HG03135 (cell line): ENCODE results near the gene PCDHGB4.
A peak's percentile ranks its signal among the peaks of the same experiment; 100 is the strongest.
"Not testable (repeated sequence)": the region's sequence is repeated elsewhere in the genome, so short reads cannot be mapped to it uniquely, and the experiment has no call there.

Source experiments
- ATAC-seq: cut with Tn5 transposase; IDR thresholded peaks from one replicate; pipeline ENCODE4 v1.9.1; 2021; ENCODE audit warnings: mild to moderate bottlenecking, moderate library complexity; ENCODE audit not compliant: unreplicated experiment

PCDHGB4 gene

DNA sequence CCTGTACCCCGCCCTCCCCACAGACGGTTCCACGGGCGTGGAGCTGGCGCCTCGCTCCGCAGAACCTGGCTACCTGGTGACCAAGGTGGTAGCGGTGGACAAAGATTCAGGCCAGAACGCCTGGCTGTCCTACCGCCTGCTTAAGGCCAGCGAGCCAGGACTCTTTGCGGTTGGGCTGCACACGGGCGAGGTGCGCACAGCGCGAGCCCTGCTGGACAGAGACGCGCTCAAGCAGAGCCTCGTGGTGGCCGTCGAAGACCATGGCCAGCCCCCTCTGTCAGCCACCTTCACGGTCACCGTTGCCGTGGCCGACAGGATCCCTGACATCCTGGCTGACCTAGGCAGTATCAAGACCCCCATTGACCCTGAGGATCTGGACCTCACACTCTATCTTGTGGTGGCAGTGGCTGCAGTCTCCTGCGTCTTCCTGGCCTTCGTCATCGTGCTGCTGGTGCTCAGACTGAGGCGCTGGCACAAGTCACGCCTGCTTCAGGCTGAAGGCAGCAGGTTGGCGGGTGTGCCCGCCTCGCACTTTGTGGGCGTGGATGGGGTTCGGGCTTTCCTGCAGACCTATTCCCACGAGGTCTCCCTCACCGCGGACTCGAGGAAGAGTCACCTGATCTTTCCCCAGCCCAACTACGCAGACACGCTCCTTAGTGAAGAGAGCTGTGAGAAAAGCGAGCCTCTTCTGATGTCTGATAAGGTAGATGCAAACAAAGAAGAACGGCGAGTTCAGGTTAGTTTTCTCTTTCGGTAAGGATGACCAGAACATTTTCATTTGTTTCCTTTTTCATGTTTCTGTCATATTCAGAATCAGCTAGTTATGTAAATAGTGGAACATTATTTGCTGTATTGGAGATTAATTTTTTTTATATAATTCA, 21.2 kb upstream of the PCDHGB4 start:
- ATAC-seq, result no peak

DNA sequence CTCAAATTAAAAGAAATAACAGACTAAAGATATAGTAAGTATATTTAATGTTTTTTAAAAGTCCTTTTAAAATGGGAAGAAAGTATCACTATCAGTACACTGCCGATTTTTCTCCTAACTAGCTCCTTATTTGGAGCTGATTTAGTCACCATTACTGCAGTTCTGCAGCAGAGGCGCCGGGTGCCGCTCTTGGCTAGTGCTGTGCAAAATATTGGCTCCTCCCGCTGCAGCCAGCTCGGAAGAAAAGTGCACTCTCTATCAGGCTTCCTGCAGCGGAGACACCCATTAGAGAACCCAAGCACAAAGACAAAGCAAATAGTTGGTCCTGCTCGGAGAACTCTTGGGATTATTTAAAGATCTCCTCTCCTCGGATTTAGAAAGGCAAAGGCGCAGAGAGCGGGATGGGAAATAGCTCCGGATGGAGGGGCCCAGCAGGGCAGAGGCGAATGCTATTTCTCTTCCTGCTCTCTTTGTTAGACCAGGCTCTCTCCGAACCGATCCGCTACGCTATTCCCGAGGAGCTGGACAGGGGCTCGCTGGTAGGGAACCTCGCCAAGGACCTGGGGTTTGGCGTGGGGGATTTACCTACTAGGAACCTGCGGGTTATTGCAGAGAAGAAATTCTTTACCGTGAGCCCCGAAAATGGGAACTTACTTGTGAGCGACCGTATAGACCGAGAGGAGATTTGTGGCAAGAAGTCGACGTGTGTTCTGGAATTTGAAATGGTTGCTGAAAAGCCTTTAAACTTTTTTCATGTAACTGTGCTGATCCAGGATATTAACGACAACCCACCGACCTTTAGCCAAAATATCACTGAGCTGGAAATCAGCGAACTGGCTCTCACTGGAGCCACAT, 17.3 kb upstream of the PCDHGB4 start, which contains the start of gene PCDHGB3:
Gene PCDHGB3 (plus strand): TSS at position 249 of the 855 bp plus-strand sequence. CDS start 153 bp downstream, at position 402.
- ATAC-seq, result peak; percentile 75

DNA sequence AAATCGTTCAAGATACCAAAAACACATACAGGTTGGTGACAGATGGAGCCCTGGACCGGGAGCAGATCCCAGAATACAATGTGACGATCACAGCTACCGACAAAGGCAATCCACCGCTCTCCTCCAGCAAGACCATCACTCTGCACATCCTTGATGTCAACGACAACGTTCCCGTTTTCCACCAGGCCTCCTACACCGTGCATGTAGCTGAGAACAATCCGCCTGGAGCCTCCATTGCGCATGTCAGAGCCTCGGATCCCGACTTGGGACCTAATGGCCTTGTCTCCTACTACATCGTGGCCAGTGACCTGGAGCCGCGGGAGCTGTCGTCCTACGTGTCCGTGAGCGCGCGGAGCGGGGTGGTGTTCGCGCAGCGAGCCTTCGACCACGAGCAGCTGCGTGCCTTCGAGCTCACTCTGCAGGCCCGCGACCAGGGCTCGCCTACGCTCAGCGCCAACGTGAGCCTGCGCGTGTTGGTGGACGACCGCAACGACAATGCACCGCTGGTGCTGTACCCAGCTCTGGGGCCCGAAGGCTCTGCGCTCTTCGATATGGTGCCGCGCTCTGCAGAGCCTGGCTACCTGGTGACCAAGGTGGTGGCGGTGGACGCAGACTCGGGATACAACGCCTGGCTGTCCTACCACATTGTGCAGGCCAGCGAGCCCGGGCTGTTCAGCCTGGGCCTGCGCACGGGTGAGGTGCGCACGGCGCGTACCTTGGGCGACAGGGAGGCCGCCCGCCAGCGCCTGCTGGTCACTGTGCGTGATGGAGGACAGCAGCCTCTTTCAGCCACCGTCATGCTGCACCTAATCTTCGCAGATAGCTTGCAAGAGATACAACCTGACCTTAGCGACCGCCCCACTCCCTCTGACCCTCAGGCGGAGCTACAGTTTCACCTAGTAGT, 15.7 kb upstream of the PCDHGB4 start:
- no peak for ATAC-seq

DNA sequence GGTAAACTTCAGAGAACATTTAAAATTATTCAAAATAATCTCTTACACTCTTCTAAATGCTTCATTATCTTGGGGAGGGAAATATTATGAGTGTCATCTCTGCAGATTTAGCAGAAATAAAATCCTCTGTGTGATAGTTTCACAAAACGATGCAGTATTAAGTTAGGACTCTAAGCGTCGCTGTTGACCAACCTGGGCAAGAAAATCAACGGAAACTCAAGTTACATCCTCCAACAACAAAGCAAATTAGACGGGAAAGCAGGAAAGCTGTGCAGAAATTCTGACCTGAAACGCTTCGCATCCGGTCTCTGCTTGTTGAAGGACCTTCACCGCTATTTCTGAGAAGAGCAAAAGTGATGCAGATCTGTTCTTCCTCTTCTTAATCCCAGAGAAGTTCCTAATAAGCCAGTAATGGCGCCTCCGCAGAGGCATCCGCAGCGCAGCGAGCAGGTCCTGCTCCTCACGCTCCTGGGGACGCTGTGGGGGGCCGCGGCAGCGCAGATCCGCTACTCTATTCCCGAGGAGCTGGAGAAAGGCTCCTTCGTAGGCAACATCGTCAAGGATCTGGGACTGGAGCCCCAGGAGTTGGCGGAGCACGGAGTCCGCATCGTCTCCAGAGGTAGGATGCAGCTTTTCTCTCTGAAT, 13.7 kb upstream of the PCDHGB4 start, which contains the start of gene PCDHGA6:
Gene PCDHGA6 (plus strand): TSS at position 219 of the 645 bp plus-strand sequence. CDS start 193 bp downstream, at position 412.
- ATAC-seq, result no peak

DNA sequence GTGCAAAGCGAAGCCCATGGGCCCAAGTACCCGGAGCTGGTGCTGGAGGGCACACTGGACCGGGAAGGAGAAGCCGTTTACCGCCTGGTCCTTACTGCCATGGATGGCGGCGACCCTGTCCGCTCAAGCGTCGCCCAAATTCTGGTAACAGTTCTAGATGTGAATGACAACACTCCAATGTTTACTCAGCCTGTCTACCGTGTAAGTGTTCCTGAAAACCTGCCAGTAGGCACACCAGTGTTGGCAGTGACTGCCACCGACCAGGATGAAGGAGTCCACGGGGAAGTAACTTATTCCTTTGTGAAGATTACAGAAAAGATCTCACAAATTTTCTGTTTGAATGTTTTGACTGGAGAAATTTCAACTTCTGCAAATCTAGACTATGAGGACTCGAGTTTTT, 12.9 kb upstream of the PCDHGB4 start:
- no peak for ATAC-seq

DNA sequence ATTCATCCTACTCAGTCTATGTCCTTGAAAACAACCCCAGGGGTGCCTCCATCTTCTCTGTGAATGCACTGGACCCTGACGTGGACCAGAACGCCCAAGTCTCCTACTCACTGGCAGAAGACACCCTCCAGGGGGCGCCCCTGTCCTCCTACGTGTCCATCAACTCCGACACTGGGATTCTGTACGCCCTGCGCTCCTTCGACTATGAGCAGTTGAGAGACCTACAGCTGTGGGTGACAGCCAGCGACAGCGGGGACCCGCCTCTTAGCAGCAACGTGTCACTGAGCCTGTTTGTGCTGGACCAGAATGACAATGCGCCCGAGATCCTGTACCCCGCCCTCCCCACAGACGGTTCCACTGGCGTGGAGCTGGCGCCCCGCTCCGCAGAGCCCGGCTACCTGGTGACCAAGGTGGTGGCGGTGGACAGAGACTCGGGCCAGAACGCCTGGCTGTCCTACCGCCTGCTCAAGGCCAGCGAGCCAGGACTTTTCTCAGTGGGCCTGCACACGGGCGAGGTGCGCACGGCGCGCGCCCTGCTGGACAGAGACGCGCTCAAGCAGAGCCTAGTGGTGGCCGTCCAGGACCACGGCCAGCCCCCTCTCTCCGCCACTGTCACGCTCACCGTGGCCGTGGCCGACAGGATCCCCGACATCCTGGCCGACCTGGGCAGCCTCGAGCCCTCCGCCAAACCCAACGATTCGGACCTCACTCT, 11.9 kb upstream of the PCDHGB4 start:
- not testable (repeated sequence) for ATAC-seq

DNA sequence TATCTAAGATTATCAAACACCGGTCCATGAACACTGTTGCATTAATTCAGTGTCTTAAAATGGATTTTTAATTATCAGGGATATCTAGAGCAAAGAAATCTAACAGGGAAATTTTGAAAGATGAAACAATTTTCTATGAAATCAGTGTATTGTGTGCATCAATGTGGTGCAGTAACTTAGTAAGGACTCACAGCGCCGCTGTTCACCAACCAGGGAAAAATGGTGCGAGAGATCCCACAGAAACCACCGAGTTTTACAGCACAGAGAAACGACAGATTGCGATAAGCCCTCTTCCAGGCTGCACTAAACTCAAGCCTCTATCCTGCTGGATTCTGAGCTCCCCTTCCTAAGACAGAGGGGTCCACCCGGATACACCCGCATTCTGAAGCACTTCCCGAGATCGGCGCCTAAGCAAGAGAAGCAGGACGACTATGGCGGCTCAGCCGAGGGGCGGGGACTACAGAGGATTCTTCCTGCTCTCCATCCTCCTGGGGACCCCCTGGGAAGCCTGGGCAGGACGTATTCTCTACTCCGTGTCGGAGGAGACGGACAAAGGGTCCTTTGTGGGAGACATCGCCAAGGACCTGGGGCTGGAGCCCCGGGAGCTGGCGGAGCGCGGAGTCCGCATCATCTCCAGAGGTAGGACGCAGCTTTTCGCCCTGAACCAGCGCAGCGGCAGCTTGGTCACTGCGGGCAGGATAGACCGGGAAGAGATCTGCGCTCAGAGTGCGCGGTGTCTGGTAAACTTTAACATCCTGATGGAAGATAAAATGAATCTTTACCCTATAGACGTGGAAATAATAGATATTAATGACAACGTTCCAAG, 4.8 kb upstream of the PCDHGB4 start, which contains the start of gene PCDHGA7:
Gene PCDHGA7 (plus strand): TSS at position 274 of the 826 bp plus-strand sequence. CDS start 158 bp downstream, at position 432.
- no peak for ATAC-seq

DNA sequence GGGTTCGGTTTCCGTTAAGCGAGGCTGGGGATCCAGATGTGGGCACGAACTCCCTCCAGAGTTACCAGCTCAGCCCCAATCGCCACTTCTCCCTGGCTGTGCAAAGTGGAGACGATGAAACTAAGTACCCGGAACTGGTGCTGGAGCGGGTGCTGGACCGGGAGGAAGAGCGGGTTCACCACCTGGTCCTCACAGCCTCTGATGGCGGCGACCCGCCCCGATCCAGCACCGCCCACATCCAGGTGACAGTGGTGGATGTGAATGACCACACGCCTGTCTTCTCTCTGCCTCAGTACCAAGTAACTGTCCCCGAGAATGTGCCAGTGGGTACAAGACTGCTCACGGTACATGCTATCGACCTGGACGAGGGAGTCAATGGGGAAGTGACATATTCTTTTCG, 4.2 kb upstream of the PCDHGB4 start:
- no peak for ATAC-seq

DNA sequence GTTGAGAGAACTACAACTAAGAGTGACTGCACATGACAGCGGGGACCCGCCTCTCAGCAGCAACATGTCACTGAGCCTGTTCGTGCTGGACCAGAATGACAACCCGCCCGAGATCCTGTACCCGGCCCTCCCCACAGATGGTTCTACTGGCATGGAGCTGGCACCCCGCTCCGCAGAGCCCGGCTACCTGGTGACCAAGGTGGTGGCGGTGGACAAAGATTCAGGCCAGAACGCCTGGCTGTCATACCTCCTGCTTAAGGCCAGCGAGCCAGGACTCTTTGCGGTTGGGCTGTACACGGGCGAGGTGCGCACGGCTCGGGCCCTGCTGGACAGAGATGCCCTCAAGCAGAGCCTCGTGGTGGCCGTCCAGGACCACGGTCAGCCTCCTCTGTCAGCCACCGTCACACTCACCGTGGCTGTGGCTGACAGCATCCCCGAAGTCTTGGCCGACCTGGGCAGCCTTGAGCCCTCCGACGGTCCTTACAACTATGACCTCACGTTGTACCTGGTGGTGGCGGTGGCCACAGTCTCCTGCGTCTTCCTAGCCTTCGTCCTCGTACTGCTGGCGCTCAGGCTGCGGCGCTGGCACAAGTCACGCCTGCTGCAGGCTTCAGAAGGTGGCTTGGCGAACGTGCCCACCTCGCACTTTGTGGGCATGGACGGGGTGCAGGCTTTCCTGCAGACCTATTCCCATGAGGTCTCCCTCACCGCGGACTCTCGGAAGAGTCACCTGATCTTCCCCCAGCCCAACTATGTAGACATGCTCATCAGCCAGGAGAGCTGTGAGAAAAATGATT, 2.8 kb upstream of the PCDHGB4 start:
- ATAC-seq, result no peak

DNA sequence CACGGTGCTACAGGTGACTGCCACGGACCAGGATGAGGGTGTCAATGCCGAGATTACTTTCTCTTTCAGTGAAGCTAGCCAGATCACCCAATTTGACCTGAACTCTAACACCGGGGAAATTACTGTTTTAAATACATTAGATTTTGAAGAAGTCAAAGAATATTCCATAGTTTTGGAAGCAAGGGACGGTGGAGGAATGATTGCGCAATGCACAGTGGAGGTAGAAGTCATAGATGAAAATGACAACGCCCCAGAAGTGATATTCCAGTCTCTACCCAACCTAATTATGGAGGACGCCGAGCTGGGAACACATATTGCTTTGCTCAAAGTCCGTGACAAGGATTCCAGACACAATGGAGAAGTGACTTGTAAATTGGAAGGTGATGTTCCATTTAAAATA, 1.2 kb downstream of the PCDHGB4 start:
- no peak for ATAC-seq

DNA sequence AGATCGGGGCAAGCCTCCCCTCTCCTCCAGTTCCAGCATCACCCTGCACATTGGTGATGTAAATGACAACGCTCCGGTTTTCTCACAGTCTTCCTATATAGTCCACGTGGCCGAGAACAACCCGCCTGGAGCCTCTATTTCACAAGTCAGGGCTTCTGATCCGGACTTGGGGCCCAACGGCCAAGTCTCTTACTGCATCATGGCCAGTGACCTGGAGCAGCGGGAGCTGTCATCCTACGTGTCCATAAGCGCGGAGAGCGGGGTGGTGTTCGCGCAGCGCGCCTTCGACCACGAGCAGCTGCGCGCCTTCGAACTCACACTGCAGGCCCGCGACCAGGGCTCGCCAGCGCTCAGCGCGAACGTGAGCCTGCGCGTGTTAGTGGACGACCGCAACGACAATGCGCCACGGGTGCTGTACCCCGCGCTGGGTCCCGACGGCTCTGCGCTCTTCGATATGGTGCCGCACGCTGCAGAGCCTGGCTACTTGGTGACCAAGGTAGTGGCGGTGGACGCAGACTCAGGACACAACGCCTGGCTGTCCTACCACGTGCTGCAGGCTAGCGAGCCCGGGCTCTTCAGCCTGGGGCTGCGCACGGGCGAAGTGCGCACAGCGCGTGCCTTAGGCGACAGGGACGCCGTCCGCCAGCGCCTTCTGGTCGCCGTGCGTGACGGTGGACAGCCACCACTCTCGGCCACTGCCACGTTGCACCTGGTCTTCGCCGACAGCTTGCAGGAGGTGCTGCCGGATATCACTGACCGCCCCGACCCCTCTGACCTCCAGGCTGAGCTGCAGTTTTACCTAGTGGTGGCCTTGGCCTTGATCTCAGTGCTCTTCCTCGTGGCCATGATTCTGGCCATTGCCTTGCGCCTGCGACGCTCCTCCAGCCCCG, 1.9 kb downstream of the PCDHGB4 start:
- no peak for ATAC-seq

DNA sequence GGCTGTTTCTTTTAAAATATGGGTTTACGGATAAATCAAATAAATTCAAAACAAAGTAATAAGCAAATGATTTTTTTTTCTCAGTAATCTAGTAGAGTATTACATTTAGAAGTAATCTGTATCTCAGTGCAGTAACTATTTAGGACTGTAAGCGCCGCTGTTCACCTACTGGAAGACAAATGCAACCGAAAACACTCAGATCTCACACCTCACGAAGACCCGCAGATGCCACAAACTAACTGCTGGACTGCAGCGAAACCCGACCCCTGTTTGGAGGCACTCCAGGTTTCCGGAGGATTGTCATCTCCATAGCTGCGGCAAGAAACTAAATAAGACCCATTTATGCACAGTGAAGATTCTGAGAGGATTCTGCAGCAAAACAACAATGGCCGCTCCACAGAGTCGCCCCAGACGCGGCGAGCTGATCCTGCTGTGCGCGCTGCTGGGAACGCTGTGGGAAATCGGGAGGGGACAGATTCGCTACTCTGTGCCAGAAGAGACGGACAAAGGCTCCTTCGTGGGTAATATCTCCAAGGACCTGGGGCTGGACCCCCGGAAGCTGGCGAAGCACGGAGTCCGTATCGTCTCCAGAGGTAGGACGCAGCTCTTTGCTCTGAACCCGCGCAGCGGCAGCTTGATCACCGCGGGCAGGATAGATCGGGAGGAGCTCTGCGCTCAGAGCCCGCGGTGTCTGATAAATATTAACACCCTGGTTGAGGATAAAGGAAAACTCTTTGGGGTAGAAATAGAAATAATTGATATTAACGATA, 5.1 kb downstream of the PCDHGB4 start, which contains the start of gene PCDHGA8:
Gene PCDHGA8 (plus strand): TSS at position 205 of the 770 bp plus-strand sequence. CDS start 181 bp downstream, at position 386.
- no peak for ATAC-seq

DNA sequence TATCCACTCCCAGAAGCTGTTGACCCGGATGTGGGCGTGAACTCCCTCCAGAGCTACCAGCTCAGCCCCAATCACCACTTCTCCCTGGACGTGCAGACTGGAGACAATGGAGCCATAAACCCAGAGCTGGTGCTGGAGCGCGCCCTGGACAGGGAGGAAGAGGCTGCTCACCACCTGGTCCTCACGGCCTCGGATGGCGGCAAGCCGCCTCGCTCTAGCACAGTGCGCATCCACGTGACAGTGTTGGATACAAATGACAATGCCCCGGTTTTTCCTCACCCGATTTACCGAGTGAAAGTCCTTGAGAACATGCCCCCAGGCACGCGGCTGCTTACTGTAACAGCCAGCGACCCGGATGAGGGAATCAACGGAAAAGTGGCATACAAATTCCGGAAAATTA, 5.8 kb downstream of the PCDHGB4 start:
- ATAC-seq, result no peak

DNA sequence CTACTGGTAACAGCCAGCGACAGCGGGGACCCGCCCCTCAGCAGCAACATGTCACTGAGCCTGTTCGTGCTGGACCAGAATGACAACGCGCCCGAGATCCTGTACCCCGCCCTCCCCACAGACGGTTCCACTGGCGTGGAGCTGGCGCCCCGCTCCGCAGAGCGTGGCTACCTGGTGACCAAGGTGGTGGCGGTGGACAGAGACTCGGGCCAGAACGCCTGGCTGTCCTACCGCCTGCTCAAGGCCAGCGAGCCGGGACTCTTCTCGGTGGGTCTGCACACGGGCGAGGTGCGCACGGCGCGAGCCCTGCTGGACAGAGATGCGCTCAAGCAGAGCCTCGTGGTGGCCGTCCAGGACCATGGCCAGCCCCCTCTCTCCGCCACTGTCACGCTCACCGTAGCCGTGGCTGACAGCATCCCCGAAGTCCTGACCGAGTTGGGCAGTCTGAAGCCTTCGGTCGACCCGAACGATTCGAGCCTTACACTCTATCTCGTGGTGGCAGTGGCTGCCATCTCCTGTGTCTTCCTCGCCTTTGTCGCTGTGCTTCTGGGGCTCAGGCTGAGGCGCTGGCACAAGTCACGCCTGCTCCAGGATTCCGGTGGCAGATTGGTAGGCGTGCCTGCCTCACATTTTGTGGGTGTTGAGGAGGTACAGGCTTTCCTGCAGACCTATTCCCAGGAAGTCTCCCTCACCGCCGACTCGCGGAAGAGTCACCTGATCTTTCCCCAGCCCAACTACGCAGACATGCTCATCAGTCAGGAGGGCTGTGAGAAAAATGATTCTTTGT, 7.1 kb downstream of the PCDHGB4 start:
- not testable (repeated sequence) for ATAC-seq
